Peyer's patch (tissue), 4 donors: ENCODE data around the gene EBF4.

Source experiments
- POLR2A ChIP-seq, 2 donors: fragments of 450-650 bp; IDR thresholded peaks; one replicate each; pipeline ENCODE4 v1.5.1; 2017; ENCODE audit warnings: antibody characterized with exemption in 2 of 2, mild to moderate bottlenecking in 2 of 2, moderate library complexity in 2 of 2
- TF ChIP-seq, protein P1 (sequence below), 6 experiments: fragments of 450-650 bp in 4 of 6; fragments of 200-600 bp in 2 of 6; sonication (generic) in 1 of 6; IDR thresholded peaks; one replicate each; pipeline ENCODE4 v1.5.1; 2017 to 2019; ENCODE audit warnings: antibody characterized with exemption in 6 of 6, mild to moderate bottlenecking in 3 of 6, moderate library complexity in 1 of 6

- TF ChIP-seq POLR2A (IDR thresholded peaks at IDR 0.05) = no peak
- TF ChIP-seq, protein P1, sequence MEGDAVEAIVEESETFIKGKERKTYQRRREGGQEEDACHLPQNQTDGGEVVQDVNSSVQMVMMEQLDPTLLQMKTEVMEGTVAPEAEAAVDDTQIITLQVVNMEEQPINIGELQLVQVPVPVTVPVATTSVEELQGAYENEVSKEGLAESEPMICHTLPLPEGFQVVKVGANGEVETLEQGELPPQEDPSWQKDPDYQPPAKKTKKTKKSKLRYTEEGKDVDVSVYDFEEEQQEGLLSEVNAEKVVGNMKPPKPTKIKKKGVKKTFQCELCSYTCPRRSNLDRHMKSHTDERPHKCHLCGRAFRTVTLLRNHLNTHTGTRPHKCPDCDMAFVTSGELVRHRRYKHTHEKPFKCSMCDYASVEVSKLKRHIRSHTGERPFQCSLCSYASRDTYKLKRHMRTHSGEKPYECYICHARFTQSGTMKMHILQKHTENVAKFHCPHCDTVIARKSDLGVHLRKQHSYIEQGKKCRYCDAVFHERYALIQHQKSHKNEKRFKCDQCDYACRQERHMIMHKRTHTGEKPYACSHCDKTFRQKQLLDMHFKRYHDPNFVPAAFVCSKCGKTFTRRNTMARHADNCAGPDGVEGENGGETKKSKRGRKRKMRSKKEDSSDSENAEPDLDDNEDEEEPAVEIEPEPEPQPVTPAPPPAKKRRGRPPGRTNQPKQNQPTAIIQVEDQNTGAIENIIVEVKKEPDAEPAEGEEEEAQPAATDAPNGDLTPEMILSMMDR (IDR thresholded peaks at IDR 0.05) = no peak
These were observed 101.7 kb downstream of the EBF4 start for GRCh38 chr20:2794202-2794748.
